ENCODE results near the gene RUSF1.
A peak's percentile ranks its signal among the peaks of the same experiment; 100 is the strongest.

RUSF1 gene

DNA sequence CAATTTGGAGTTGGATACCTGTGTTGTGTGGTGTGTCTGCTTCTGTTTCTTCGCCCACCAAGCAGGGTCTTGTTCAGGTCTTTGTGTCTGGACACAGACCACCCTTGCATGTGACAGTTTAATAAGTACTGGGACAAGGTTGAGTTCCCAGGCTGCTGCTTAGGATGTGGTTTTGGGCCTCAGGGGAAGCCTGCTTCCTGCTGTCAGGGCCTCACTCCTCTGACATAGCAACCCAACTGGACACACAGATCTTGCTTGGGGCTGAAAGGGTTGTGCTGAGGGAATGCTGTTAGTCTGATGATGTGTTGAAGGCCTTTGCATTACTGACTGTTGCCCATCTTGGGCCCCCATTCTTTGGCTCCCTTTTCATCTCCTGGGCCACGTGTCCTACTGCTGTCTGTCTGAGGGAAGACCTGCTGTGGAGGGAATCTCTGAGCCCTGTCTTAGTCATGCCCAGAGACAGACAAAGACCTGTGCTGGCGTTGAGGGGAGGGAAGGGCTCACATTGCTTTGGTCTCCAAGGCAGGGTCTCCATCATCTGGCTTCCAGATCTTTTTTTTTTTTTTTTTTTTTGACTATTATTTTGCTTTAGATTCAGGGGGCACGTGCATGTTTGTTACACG is 40.9 kb downstream of the RUSF1 start:
- DNase-seq: no peak

DNA sequence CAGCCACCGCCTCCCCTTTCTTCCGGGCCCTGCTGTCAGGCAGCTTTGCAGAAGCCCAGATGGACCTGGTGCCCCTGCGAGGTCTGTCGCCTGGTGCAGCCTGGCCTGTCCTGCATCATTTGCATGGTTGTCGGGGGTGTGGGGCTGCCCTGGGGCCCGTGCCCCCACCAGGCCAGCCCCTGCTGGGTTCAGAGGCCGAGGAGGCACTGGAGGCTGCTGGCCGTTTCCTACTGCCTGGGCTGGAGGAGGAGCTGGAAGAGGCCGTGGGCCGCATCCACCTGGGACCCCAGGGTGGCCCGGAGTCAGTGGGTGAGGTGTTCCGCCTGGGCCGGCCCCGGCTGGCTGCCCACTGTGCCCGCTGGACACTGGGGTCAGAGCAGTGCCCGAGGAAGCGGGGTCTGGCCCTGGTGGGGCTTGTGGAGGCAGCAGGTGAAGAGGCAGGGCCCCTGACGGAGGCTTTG is 41.8 kb downstream of the RUSF1 start:
- no peak for DNase-seq

DNA sequence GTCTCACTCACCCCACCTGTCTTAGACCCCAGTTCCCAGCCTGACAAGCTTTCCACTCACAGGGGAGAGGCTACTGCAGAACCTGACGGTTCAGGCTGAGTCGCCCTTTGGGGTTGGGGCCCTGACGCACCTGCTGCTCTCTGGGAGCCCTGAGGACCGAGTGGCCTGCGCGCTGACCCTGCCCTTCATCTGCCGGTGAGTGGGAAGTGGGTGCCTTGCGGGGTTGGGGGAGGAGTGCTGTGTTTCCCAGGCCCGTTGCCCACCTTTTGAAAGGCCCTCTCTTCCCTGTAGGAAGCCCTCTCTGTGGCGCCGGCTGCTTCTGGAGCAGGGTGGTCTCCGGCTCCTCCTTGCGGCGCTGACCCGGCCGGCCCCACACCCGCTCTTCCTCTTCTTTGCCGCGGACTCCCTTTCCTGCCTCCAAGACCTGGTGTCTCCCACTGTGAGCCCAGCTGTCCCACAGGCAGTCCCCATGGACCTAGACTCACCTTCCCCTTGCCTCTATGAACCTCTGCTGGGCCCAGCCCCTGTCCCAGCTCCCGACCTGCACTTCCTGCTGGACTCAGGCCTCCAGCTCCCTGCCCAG is 42.3 kb downstream of the RUSF1 start:
- DNase-seq: no peak

DNA sequence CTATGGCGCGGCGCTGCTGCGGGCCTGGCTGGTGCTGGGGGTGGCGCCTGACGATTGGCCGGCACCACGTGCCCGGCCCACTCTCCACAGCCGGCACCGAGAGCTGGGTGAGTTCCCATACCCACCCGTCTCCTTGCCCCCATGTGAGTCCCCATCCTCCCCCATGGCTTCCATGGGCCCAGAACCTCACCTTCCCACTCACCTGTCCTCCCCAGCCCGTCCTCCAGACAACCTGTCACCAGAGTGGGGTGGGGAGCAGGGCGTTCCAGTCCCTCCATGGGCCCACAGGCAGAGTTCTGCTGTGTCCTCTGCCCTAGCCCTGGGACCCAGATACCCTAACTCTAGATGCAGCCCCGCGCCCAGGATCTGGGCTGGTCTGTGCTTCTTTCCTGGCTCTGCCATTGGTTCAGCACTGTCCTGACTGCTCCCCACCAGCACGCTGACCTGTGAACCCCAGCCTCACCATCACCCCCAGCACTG is 43.4 kb downstream of the RUSF1 start:
- no peak for DNase-seq

- no peak for DNase-seq
These were observed 43.8 kb downstream of the RUSF1 start for GRCh38 chr16:31464348-31464769.

GRCh38 chr16:31461921-31462804 is 46.0 kb downstream of the RUSF1 start:
- DNase-seq: no peak

- DNase-seq: no peak
These were observed 46.8 kb downstream of the RUSF1 start for GRCh38 chr16:31461201-31461920.

DNA sequence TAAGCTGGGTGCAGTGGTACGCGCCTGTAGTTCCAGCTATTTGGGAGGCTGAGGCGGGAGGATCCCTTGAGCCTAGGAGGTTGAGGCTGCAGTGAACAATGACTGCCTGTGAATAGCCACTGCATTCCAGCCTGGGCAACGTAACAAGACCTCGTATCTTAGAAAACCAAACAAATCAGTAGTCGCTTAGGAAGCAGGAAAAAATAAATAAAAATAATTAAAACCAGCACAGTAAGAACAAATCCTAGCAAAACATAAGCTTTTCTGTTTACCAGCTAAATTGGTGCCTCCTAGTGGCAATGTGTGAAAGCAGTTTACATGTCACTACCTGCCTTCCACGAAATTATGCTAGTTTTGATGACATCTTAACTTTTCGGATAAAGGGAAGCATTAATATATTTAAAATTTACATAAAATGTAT is 47.6 kb downstream of the RUSF1 start:
- DNase-seq: no peak

- DNase-seq: peak; percentile 100
These were observed 48.3 kb downstream of the RUSF1 start for GRCh38 chr16:31459687-31460581.

DNA sequence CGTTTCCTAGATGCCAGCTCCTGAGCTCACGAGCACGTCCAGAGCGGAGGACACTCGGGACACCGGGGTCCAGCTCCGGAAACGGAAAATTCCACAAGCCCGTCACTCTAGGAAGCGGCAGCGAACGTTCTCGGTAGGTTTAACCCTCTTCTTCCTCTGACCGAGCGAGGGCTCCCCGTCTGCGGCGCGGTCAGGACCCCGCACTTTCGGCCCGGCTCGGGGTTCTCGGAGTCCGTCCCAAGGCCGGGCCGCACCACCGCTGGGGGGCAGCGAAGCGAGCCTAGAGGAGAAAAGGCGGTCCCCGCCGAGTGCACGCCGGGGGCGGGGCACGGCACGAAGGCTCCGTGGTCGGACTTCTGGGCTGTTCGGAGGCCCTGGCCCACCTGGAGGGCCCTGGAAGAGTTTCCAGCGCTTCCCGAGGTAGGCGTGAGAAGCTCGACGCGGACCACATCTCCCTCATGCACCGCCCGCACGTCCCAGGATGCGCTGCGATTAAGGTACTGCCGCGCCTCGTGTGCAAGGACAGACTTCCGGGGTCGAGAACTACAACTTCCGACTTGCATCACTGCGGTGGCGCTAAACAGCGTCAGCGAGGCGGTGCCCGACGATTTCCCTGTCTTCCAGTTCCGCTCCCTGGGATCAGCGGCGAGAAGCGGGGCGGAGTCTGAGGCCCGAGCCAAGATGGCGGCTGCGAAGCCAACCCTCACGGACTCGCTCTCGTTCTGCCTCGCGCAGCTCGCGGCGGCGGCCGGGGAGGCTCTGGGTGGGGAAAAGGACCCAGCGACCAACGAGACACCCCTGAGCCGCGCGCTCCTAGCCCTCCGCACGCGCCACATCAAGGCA is 49.1 kb downstream of the RUSF1 start, which contains the start of gene ARMC5:
Gene ARMC5, plus strand, starts transcription at position 658 of the 843 bp plus-strand sequence. Its CDS starts 24 bp downstream, at position 682.
- peak; percentile 97 for DNase-seq

GRCh38 chr16:31458073-31458843 is 49.9 kb downstream of the RUSF1 start:
- no peak for DNase-seq

DNA sequence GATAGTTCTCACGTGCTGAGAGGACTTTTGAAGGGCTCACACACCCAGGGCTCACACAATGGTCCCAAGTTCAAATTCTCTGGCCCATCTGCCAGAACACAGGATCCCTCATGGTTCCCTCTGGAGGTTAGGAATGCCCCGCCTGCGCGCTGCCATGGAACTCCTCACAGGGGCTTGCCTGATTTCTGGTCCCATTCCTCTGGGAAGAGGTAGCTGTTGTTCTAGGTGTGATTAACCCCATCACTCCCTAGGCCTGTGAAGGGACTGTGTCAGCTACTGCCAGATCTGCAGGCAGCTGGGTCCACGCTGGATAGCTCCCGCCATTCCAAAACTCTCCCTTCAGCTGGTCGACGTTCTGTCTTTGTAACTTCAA is 51.2 kb downstream of the RUSF1 start:
- no peak for DNase-seq

GRCh38 chr16:31455601-31456314 is 52.4 kb downstream of the RUSF1 start:
- DNase-seq: no peak

GRCh38 chr16:31453255-31454204 is 54.7 kb downstream of the RUSF1 start:
- no peak for DNase-seq

DNA sequence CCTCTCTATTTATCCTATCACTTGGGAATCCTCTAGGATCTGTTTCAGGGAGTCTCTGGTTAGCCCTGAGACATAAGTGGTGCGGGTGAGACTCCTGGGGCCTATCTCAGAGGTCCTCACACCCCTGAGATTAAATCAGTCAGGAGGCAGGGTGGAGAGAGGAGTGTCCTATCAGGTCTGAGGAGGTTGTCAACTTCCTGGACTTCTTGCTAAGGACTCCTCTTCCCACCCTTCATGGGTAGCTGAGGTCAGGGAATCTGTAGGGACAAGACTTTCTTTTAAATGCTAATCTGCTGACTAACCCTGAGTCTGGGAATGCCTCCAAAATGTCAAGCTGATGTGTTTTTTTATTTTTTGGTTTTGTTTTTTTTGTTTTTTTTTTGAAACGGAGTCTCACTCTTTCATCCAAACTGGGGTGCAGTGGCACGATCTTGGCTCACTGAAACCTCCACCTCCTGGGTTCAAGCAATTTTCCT is 55.5 kb downstream of the RUSF1 start:
- DNase-seq: no peak

- no peak for DNase-seq
These were observed 56.4 kb downstream of the RUSF1 start for GRCh38 chr16:31451681-31452351.

GRCh38 chr16:31451201-31451600 is 57.0 kb downstream of the RUSF1 start:
- no peak for DNase-seq

All from right forelimb (tissue), 1 donor.